Erythroblast (primary cell): ENCODE results near the gene RNF6.

Source experiments
- DNase-seq, 2 experiments: peaks; one replicate each; lab custom pipeline; 2025; lab: John Stamatoyannopoulos, UW
- GATA1 ChIP-seq: IDR thresholded peaks from 2 replicates; pipeline ENCODE4 v1.6.1; 2011; ENCODE audit warnings: low read depth, mild to moderate bottlenecking, control low read depth, low read length, moderate library complexity
- POLR2A ChIP-seq: IDR thresholded peaks from 2 replicates; pipeline ENCODE4 v1.6.1; 2011; ENCODE audit warnings: mild to moderate bottlenecking, low read length

Gene RNF6

GRCh38 chr13:26208287-26208686 lies 13.8 kb downstream of the RNF6 start:
- TF ChIP-seq POLR2A (no peak), GATA1 (no peak)
- no peak for DNase-seq

GRCh38 chr13:26202365-26202972 lies 19.6 kb downstream of the RNF6 start:
- no peak for DNase-seq
- TF ChIP-seq GATA1, result no peak
- TF ChIP-seq POLR2A, result no peak

- TF ChIP-seq GATA1 (no peak), POLR2A (no peak)
Measured at GRCh38 chr13:26200811-26201210, 21.3 kb downstream of the RNF6 start.

DNA sequence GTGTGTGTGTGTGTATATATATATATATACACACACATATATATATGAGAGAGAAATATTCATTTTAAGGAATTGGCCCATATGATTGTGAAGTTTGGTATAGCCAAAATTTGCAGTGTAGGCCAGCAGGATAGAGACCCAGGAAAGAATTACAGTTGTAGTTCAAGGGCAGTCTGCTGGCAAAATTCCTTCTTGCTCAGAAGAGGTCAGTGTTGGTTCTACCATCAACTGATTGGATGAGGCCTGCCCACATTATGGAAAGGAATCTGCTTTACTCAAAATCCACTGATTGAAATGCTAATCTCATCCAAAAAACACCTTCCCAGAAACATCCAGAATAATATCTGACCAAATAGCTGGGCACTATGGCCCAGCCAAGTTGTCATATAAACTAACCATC lies 24.0 kb downstream of the RNF6 start:
- no peak for DNase-seq
- TF ChIP-seq GATA1, result no peak
- TF ChIP-seq POLR2A, result no peak

More at GRCh38 chr13:26200811-26201210, 21.3 kb downstream of the RNF6 start:
- DNase-seq, result no peak

DNA sequence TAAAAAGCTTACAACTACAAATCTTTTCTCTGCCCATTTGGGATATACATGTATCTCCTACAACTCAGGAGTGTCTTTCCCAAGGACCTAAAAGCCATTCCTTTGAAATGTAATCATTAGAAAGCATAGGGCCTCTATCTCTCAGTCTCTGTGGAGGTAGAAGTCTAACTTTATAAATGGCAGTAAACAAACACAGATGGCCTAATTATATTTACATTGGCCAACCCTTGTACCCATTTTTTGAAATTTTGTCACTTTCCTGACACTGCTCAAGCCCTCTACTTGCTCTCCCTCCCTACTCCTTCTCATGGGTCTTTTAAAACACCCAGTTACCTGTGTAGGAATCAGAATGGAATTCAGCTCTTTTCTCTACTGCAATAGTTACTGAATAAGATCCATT lies 24.8 kb downstream of the RNF6 start:
- DNase-seq, result no peak
- TF ChIP-seq POLR2A (no peak), GATA1 (no peak)

GRCh38 chr13:26186995-26187394 lies 35.1 kb downstream of the RNF6 start:
- no peak for TF ChIP-seq GATA1
- no peak for TF ChIP-seq POLR2A
- DNase-seq, result peak in 1 of 2 experiments; percentile 14

- DNase-seq, result peak; percentile 96 to 97
- TF ChIP-seq GATA1 (no peak), POLR2A (peak; percentile 51)
Measured at GRCh38 chr13:26186118-26186870, 35.8 kb downstream of the RNF6 start.

DNA sequence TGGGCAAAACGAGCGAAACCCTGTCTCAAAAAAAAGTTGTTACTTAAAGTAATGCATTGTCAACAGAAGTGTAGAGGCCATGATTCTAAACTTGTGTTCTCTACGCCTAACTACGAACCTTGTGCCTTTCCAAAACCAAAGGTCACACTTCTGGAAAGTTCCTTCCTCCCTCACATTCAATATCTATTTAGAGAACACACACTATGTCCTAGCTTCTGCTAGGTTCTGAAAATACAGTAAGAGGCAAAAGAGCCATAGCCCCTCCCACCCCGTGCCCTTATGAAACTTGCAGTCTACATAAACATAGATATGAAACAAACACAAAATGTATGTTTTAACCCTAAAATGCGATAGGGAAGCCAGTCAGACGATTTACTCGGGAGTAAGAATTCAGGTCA lies 36.4 kb downstream of the RNF6 start:
- DNase-seq, result no peak
- TF ChIP-seq GATA1, result no peak
- TF ChIP-seq POLR2A, result no peak

GRCh38 chr13:26184791-26185250 lies 37.3 kb downstream of the RNF6 start:
- TF ChIP-seq GATA1, result no peak
- no peak for TF ChIP-seq POLR2A
- peak; percentile 81 to 87 for DNase-seq

- TF ChIP-seq POLR2A (no peak), GATA1 (no peak)
- no peak for DNase-seq
Measured at GRCh38 chr13:26183416-26183815, 38.7 kb downstream of the RNF6 start.

DNA sequence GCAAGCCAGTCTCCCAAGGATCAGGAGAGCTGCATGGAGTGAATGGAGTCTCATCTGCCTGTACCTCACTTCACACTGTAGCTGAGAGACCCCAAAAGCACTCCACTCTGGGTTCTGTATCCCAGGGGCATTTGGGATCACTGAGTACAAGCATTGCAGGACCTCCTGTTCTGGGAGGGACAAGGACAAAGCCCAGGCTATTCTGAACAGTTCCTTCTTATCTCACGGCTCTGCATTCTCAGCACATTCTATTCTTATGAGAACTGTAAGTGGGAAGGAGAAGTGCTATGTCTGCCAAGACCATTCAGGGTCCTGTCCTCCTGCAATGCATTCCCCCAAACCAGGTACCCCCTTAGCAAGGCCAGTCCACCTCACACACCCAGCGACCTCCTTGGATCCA lies 42.8 kb downstream of the RNF6 start:
- DNase-seq, result no peak
- TF ChIP-seq GATA1 (no peak), POLR2A (no peak)

- DNase-seq, result no peak
- TF ChIP-seq POLR2A (no peak), GATA1 (no peak)
Measured at GRCh38 chr13:26168835-26169234, 53.3 kb downstream of the RNF6 start.

- no peak for DNase-seq
- TF ChIP-seq POLR2A (no peak), GATA1 (no peak)
Measured at GRCh38 chr13:26168237-26168814, 53.8 kb downstream of the RNF6 start.

- no peak for DNase-seq
- no peak for TF ChIP-seq GATA1
- no peak for TF ChIP-seq POLR2A
Measured at GRCh38 chr13:26163812-26164211, 58.3 kb downstream of the RNF6 start.
